ENCODE measurements around the gene MARCO.

The MARCO gene

GRCh38 chr2:118905206-118905605 lies 36.8 kb upstream of the MARCO start:
- Histone ChIP-seq H3K4me1 (no peaks in the 10 kb centered on the region), H3K36me3 (no peaks in the 10 kb centered on the region), H3K4me3 (no peak overlapping the region), H3K9me3 (peaks cover 0 to 8% (median 0%) of the 10 kb centered on the region in 3 donors), H3K27ac (no peak overlapping the region), H3K27me3 (no peaks in the 10 kb centered on the region)
- no peak for TF ChIP-seq CTCF (IDR thresholded peaks at IDR 0.05)
- DNase-seq = no peak
- intact Hi-C loops (cut with DNase I; ENCODE audit: low total_unique reads) = no loop called here

GRCh38 chr2:118906186-118906585 lies 35.8 kb upstream of the MARCO start:
- intact Hi-C loops (cut with DNase I; ENCODE audit: low total_unique reads) = no loop called here
- no peak for TF ChIP-seq CTCF (IDR thresholded peaks at IDR 0.05)
- DNase-seq = no peak

GRCh38 chr2:118907759-118908158 lies 34.2 kb upstream of the MARCO start:
- Histone ChIP-seq H3K27ac (no peak overlapping the region), H3K9me3 (peaks cover 0 to 8% (median 0%) of the 10 kb centered on the region in 3 donors), H3K36me3 (no peaks in the 10 kb centered on the region), H3K4me3 (no peak overlapping the region), H3K4me1 (no peaks in the 10 kb centered on the region), H3K27me3 (no peaks in the 10 kb centered on the region)
- TF ChIP-seq CTCF (IDR thresholded peaks at IDR 0.05) = no peak
- intact Hi-C loops (cut with DNase I; ENCODE audit: low total_unique reads) = no loop called here
- no peak for DNase-seq

More at GRCh38 chr2:118906186-118906585, 35.8 kb upstream of the MARCO start:
- Histone ChIP-seq H3K4me1 (no peaks in the 10 kb centered on the region), H3K27me3 (no peaks in the 10 kb centered on the region), H3K9me3 (peaks cover 0 to 8% (median 0%) of the 10 kb centered on the region in 3 donors), H3K4me3 (no peak overlapping the region), H3K27ac (no peak overlapping the region), H3K36me3 (no peaks in the 10 kb centered on the region)

DNA sequence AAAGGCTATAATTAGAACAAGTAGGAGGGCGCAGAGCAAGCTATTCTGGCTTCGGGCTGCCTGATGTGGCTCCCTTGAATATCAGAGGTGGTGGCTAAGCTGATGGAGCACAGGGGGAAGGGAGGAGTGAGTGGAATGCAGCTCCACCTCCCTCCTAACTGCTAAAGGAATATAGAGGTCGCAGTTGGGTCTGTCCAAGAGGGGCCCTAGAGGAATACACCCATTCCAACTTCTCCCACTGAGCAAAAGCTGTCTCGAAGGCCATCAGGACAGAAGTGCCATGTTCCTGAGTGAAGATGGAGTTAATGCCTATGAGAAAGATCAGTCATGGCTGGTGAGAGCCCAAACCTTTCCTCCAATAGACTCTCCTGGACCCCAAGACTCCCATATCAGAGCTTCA lies 32.8 kb upstream of the MARCO start:
- H3K27me3 ChIP-seq = no peaks in the 10 kb centered on the region
- no peak for DNase-seq
- intact Hi-C loops (cut with DNase I; ENCODE audit: low total_unique reads) = no loop called here
- TF ChIP-seq CTCF (IDR thresholded peaks at IDR 0.05) = no peak
- no peaks in the 10 kb centered on the region for H3K4me1 ChIP-seq
- H3K27ac ChIP-seq = no peak overlapping the region
- H3K4me3 ChIP-seq = no peak overlapping the region
- H3K9me3 ChIP-seq = peaks cover 0 to 8% (median 0%) of the 10 kb centered on the region in 3 donors
- H3K36me3 ChIP-seq = no peaks in the 10 kb centered on the region

- intact Hi-C loops (cut with DNase I; ENCODE audit: low total_unique reads) = no loop called here
These were observed 30.7 kb upstream of the MARCO start for GRCh38 chr2:118911166-118911856.

More at GRCh38 chr2:118911166-118911856, 30.7 kb upstream of the MARCO start:
- H3K4me3 ChIP-seq = no peak overlapping the region
- no peak for TF ChIP-seq CTCF (IDR thresholded peaks at IDR 0.05)
- H3K27ac ChIP-seq = no peak overlapping the region
- H3K9me3 ChIP-seq = peaks cover 0 to 6% (median 0%) of the 10 kb centered on the region in 3 donors
- no peaks in the 10 kb centered on the region for H3K36me3 ChIP-seq
- no peak for DNase-seq
- no peaks in the 10 kb centered on the region for H3K4me1 ChIP-seq
- H3K27me3 ChIP-seq = no peaks in the 10 kb centered on the region
